ENCODE data around the gene SMNDC1. TPM values are rescaled to one million over a fixed set of nuclear protein-coding genes. Genes with fewer than 3 reads are reported as not detected.

The SMNDC1 gene
- total RNA-seq, 4 donors from 2014 or later, result 15.8 to 24.6 (median 18.2) TPM

DNA sequence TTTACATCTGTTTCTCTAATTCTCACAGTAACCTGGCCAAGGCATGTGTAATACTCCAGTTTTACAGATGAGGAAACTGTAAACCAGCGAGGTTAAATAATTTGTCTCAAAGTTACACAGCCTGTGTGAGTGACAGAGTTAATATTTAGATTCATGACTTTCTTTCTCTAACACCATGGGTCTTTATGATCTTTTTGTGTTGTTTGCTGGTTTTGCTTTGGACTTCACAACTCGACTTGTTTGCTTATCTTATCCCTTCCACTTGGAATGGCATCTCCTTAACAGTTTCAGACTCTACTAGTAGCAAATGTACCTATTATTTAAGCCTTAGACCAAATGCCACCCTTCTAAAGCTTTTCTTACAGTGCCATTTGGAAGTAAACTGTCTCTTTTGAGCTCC lies 62.9 kb downstream of the SMNDC1 start:
- TF ChIP-seq, protein P1, sequence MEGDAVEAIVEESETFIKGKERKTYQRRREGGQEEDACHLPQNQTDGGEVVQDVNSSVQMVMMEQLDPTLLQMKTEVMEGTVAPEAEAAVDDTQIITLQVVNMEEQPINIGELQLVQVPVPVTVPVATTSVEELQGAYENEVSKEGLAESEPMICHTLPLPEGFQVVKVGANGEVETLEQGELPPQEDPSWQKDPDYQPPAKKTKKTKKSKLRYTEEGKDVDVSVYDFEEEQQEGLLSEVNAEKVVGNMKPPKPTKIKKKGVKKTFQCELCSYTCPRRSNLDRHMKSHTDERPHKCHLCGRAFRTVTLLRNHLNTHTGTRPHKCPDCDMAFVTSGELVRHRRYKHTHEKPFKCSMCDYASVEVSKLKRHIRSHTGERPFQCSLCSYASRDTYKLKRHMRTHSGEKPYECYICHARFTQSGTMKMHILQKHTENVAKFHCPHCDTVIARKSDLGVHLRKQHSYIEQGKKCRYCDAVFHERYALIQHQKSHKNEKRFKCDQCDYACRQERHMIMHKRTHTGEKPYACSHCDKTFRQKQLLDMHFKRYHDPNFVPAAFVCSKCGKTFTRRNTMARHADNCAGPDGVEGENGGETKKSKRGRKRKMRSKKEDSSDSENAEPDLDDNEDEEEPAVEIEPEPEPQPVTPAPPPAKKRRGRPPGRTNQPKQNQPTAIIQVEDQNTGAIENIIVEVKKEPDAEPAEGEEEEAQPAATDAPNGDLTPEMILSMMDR (IDR thresholded peaks at IDR 0.05; ENCODE audit: low read depth), result no peak

DNA sequence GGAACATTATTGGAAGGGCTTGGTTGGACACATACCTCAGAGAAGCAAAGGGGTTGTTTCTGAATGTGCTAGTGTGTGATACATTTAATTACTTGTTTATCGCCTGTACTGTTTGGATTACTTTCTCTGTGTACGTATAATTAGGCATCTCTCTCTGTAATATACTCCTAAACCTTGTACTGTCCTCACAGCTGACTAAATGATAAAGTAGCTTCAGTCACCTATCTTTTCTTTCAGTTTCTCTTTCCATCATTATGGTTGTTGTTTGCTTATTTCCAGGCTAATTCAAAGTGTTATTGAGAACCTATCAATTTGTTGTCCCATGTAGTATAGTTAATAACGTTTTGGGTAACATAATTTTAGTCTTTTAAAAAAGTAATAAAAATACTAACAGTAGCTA lies 63.3 kb downstream of the SMNDC1 start:
- TF ChIP-seq, protein P1 (IDR thresholded peaks at IDR 0.05; ENCODE audit: low read depth), result no peak

Other genes with a start within 250 kb of the SMNDC1 start
- gene MXI1, start 97.3 kb downstream of the SMNDC1 start, total RNA-seq, result 100 to 1,000 TPM in 1 of 4 donors, 10 to 100 TPM in 3; 58.2 to 100 (median 82.2) TPM
- gene DUSP5, start 193.0 kb upstream of the SMNDC1 start, total RNA-seq, result 10 to 100 TPM in 1 of 4 donors, 1 to 10 TPM in 3; 4.8 to 10.8 (median 8.1) TPM

Data from subcutaneous adipose tissue (tissue), 4 donors.